PC-9 (cell line): Measurements from ENCODE around the gene CUEDC2. TPM values are rescaled to one million over a fixed set of nuclear protein-coding genes. Genes with fewer than 3 reads are reported as not detected.

ENCODE experiments used
- BruUV-seq: library from RNA; stranded (reverse); fragments of 400-500 nt; replicated peaks from 2 replicates; lab custom pipeline; 2021; lab: Mats Ljungman, UMichigan
- CTCF ChIA-PET: fragments of 300-600 bp; sonication (Branson Sonifier 250); formaldehyde crosslinking; loops from one replicate; lab custom pipeline; 2022; ENCODE audit warnings: antibody characterized with exemption; lab: Charles Lee
- POLR2A ChIA-PET: fragments of 300-600 bp; sonication (Branson Sonifier 250); formaldehyde crosslinking; loops from one replicate; lab custom pipeline; 2022; ENCODE audit warnings: antibody characterized with exemption; ENCODE audit not compliant: unreplicated experiment; lab: Charles Lee
- DNase-seq, 2 experiments: peaks; one replicate each; pipeline versions ENCODE4 v3.0.0 to v3.0.0-alpha.2; 2015 to 2022; ENCODE audit warnings: mixed read lengths in 1 of 2
- H2AFZ ChIP-seq: fragments of 200-600 bp; sonication (generic); 2 replicates; pipeline ENCODE4 v1.8.1; 2017; ENCODE audit warnings: antibody characterized with exemption
- H3F3A ChIP-seq: fragments of 200-600 bp; sonication (generic); 2 replicates; pipeline ENCODE4 v1.8.1; 2017; ENCODE audit warnings: antibody characterized with exemption, mild to moderate bottlenecking, low read depth; ENCODE audit not compliant: insufficient read depth
- H3K27ac ChIP-seq: fragments of 200-600 bp; sonication (generic); 2 replicates; pipeline ENCODE4 v1.6.1; 2016; ENCODE audit warnings: mixed run types
- H3K27me3 ChIP-seq: fragments of 200-600 bp; sonication (generic); 2 replicates; pipeline ENCODE4 v1.6.1; 2016; ENCODE audit warnings: low read depth, mixed run types; ENCODE audit not compliant: insufficient read depth
- H3K36me3 ChIP-seq: fragments of 200-600 bp; sonication (generic); 2 replicates; pipeline ENCODE4 v1.6.1; 2016; ENCODE audit warnings: low read depth, mixed run types
- H3K4me1 ChIP-seq: fragments of 200-600 bp; sonication (generic); replicated peaks from 2 replicates; pipeline ENCODE4 v1.6.1; 2016; ENCODE audit warnings: mixed run types; ENCODE audit not compliant: insufficient read depth
- H3K4me2 ChIP-seq: fragments of 200-600 bp; sonication (generic); 2 replicates; pipeline ENCODE4 v1.6.1; 2017; ENCODE audit warnings: mixed run types
- H3K4me3 ChIP-seq: fragments of 200-600 bp; sonication (generic); 2 replicates; pipeline ENCODE4 v1.6.1; 2016; ENCODE audit warnings: mixed run types
- H3K79me2 ChIP-seq: fragments of 200-600 bp; sonication (generic); 2 replicates; pipeline ENCODE4 v1.6.1; 2017; ENCODE audit warnings: low read depth, mixed run types
- H3K9me2 ChIP-seq: fragments of 200-600 bp; sonication (generic); 2 replicates; pipeline ENCODE4 v1.8.1; 2017; ENCODE audit warnings: mild to moderate bottlenecking; ENCODE audit not compliant: insufficient read depth
- H3K9me3 ChIP-seq: fragments of 200-600 bp; sonication (generic); 2 replicates; pipeline ENCODE4 v1.8.1; 2016; ENCODE audit warnings: low read depth; ENCODE audit not compliant: insufficient read depth
- H4K20me1 ChIP-seq: fragments of 200-600 bp; sonication (generic); 2 replicates; pipeline ENCODE4 v1.8.1; 2017; ENCODE audit not compliant: insufficient read depth
- CTCF ChIP-seq: fragments of 200-600 bp; sonication (generic); conservative IDR thresholded peaks from 2 replicates; pipeline ENCODE4 v1.6.1; 2017; ENCODE audit warnings: mixed run types, antibody characterized with exemption, mild to moderate bottlenecking, moderate library complexity
- EZH2 ChIP-seq: fragments of 200-600 bp; sonication (generic); IDR thresholded peaks from 2 replicates; pipeline ENCODE4 v1.8.0; 2017; ENCODE audit warnings: antibody characterized with exemption, low read depth
- intact Hi-C: fragments of 100-400 bp; cut with micrococcal nuclease; formaldehyde crosslinking; loops from one replicate; pipeline ENCODE4 v1.10.0; 2022; ENCODE audit not compliant: unreplicated experiment
- total RNA-seq: library from RNA; stranded (reverse); gene quantifications from 2 replicates; pipeline ENCODE4 v1.2.3, GENCODE V29; 2021

CUEDC2 gene
- total RNA-seq, 1 experiment from 2014 or later = 46.2 TPM

- no peaks in the 10 kb centered on the region for H3K27me3 ChIP-seq
- H3K4me3 ChIP-seq = no peak overlapping the region
- H3K4me1 ChIP-seq = no peaks in the 10 kb centered on the region
- TF ChIP-seq CTCF = no peak
- TF ChIP-seq EZH2 = no peak
- DNase-seq = no peak
- no peak overlapping the region for H3K4me2 ChIP-seq
- H3F3A ChIP-seq = no peaks in the 10 kb centered on the region
- intact Hi-C loops = no loop called here
- no peaks in the 10 kb centered on the region for H3K36me3 ChIP-seq
- POLR2A ChIA-PET = no interaction called here
- CTCF ChIA-PET = no interaction called here
- BruUV-seq = no TSS peak
- no peaks in the 10 kb centered on the region for H4K20me1 ChIP-seq
- H3K9me3 ChIP-seq = no peaks in the 10 kb centered on the region
- no peaks in the 10 kb centered on the region for H3K9me2 ChIP-seq
- H3K79me2 ChIP-seq = no peaks in the 10 kb centered on the region
- no peak overlapping the region for H3K27ac ChIP-seq
- H2AFZ ChIP-seq = no peak overlapping the region
These were observed 34.9 kb upstream of the CUEDC2 start for GRCh38 chr10:102467318-102467717.

GRCh38 chr10:102465466-102465865 lies 33.1 kb upstream of the CUEDC2 start:
- Histone ChIP-seq H3F3A (no peaks in the 10 kb centered on the region), H3K27me3 (no peaks in the 10 kb centered on the region), H3K4me3 (no peak overlapping the region), H3K79me2 (no peaks in the 10 kb centered on the region), H2AFZ (no peak overlapping the region), H4K20me1 (no peaks in the 10 kb centered on the region), H3K36me3 (no peaks in the 10 kb centered on the region), H3K9me2 (no peaks in the 10 kb centered on the region), H3K27ac (no peak overlapping the region), H3K9me3 (no peaks in the 10 kb centered on the region), H3K4me2 (no peak overlapping the region), H3K4me1 (no peaks in the 10 kb centered on the region)
- BruUV-seq = no TSS peak
- no peak for TF ChIP-seq CTCF
- no peak for TF ChIP-seq EZH2
- ChIA-PET POLR2A (no interaction called here), CTCF (no interaction called here)
- intact Hi-C loops = no loop called here
- DNase-seq = no peak

GRCh38 chr10:102463983-102464382 lies 31.6 kb upstream of the CUEDC2 start:
- Histone ChIP-seq H3K79me2 (no peaks in the 10 kb centered on the region), H3K9me3 (no peaks in the 10 kb centered on the region), H3F3A (no peaks in the 10 kb centered on the region), H3K4me3 (no peak overlapping the region), H3K9me2 (no peaks in the 10 kb centered on the region), H2AFZ (no peak overlapping the region), H3K27ac (no peak overlapping the region), H3K27me3 (no peaks in the 10 kb centered on the region), H3K4me1 (no peaks in the 10 kb centered on the region), H4K20me1 (no peaks in the 10 kb centered on the region), H3K36me3 (no peaks in the 10 kb centered on the region), H3K4me2 (no peak overlapping the region)
- intact Hi-C loops = loop anchor here (5.0 kb wide), 1 partner anchor 42 kb away; the partner anchor contains the start of gene FBXL15
- TF ChIP-seq EZH2 = no peak
- TF ChIP-seq CTCF = no peak
- no peak for DNase-seq
- ChIA-PET POLR2A (no interaction called here), CTCF (no interaction called here)
- BruUV-seq = no TSS peak
